ENCODE measurements around the gene ARID1B.

The ARID1B gene

GRCh38 chr6:156872903-156873302, 95.7 kb downstream of the ARID1B start:
- Histone ChIP-seq H3K9ac (ENCODE audit: low read depth, low read length) (no peak overlapping the region), H3K9me3 (ENCODE audit: control insufficient read depth, insufficient read depth, low read length) (no peaks in the 10 kb centered on the region), H3K36me3 (ENCODE audit: insufficient read depth, low read length) (no peaks in the 10 kb centered on the region), H3K4me1 (ENCODE audit: insufficient read depth, low read length) (peaks cover 24% of the 10 kb centered on the region)

- H3K9ac ChIP-seq (ENCODE audit: low read depth, low read length), result no peak overlapping the region
- H3K9me3 ChIP-seq (ENCODE audit: control insufficient read depth, insufficient read depth, low read length), result no peaks in the 10 kb centered on the region
- no peaks in the 10 kb centered on the region for H3K36me3 ChIP-seq (ENCODE audit: insufficient read depth, low read length)
- H3K4me1 ChIP-seq (ENCODE audit: insufficient read depth, low read length), result peaks cover 17% of the 10 kb centered on the region
These were observed 96.6 kb downstream of the ARID1B start for GRCh38 chr6:156873654-156874380.

GRCh38 chr6:156875062-156875461, 97.9 kb downstream of the ARID1B start:
- Histone ChIP-seq H3K36me3 (ENCODE audit: insufficient read depth, low read length) (no peaks in the 10 kb centered on the region), H3K9me3 (ENCODE audit: control insufficient read depth, insufficient read depth, low read length) (no peaks in the 10 kb centered on the region), H3K4me1 (ENCODE audit: insufficient read depth, low read length) (peaks cover 10% of the 10 kb centered on the region), H3K9ac (ENCODE audit: low read depth, low read length) (no peak overlapping the region)

- H3K36me3 ChIP-seq (ENCODE audit: insufficient read depth, low read length), result no peaks in the 10 kb centered on the region
These were observed 99.1 kb downstream of the ARID1B start for GRCh38 chr6:156876302-156876701.

GRCh38 chr6:156877126-156877863, 100.1 kb downstream of the ARID1B start:
- H3K36me3 ChIP-seq (ENCODE audit: insufficient read depth, low read length), result no peaks in the 10 kb centered on the region
- peaks cover 9% of the 10 kb centered on the region; the same call in 1 of the 2 replicates for H3K4me1 ChIP-seq (ENCODE audit: insufficient read depth, low read length)
- no peak overlapping the region for H3K9ac ChIP-seq (ENCODE audit: low read depth, low read length)

More at GRCh38 chr6:156876302-156876701, 99.1 kb downstream of the ARID1B start:
- peaks cover 6% of the 10 kb centered on the region; the same call in 1 of the 2 replicates for H3K4me1 ChIP-seq (ENCODE audit: insufficient read depth, low read length)
- no peaks in the 10 kb centered on the region for H3K9me3 ChIP-seq (ENCODE audit: control insufficient read depth, insufficient read depth, low read length)
- H3K9ac ChIP-seq (ENCODE audit: low read depth, low read length), result no peak overlapping the region

GRCh38 chr6:156878681-156879080, 101.5 kb downstream of the ARID1B start:
- Histone ChIP-seq H3K9ac (ENCODE audit: low read depth, low read length) (no peak overlapping the region), H3K36me3 (ENCODE audit: insufficient read depth, low read length) (no peaks in the 10 kb centered on the region), H3K9me3 (ENCODE audit: control insufficient read depth, insufficient read depth, low read length) (no peaks in the 10 kb centered on the region), H3K4me1 (ENCODE audit: insufficient read depth, low read length) (peaks cover 9% of the 10 kb centered on the region; the same call in 1 of the 2 replicates)

More at GRCh38 chr6:156877126-156877863, 100.1 kb downstream of the ARID1B start:
- no peaks in the 10 kb centered on the region for H3K9me3 ChIP-seq (ENCODE audit: control insufficient read depth, insufficient read depth, low read length)

GRCh38 chr6:156879186-156879585, 102.0 kb downstream of the ARID1B start:
- Histone ChIP-seq H3K4me1 (ENCODE audit: insufficient read depth, low read length) (peaks cover 9% of the 10 kb centered on the region; the same call in 1 of the 2 replicates), H3K9ac (ENCODE audit: low read depth, low read length) (no peak overlapping the region), H3K9me3 (ENCODE audit: control insufficient read depth, insufficient read depth, low read length) (no peaks in the 10 kb centered on the region), H3K36me3 (ENCODE audit: insufficient read depth, low read length) (no peaks in the 10 kb centered on the region)

GRCh38 chr6:156879591-156879990, 102.4 kb downstream of the ARID1B start:
- no peak overlapping the region for H3K9ac ChIP-seq (ENCODE audit: low read depth, low read length)
- H3K36me3 ChIP-seq (ENCODE audit: insufficient read depth, low read length), result no peaks in the 10 kb centered on the region
- no peaks in the 10 kb centered on the region for H3K9me3 ChIP-seq (ENCODE audit: control insufficient read depth, insufficient read depth, low read length)
- H3K4me1 ChIP-seq (ENCODE audit: insufficient read depth, low read length), result peaks cover 9% of the 10 kb centered on the region; the same call in 1 of the 2 replicates

- Histone ChIP-seq H3K36me3 (ENCODE audit: insufficient read depth, low read length) (no peaks in the 10 kb centered on the region), H3K9me3 (ENCODE audit: control insufficient read depth, insufficient read depth, low read length) (no peaks in the 10 kb centered on the region), H3K4me1 (ENCODE audit: insufficient read depth, low read length) (peaks cover 9% of the 10 kb centered on the region; the same call in 1 of the 2 replicates), H3K9ac (ENCODE audit: low read depth, low read length) (no peak overlapping the region)
These were observed 103.7 kb downstream of the ARID1B start for GRCh38 chr6:156880913-156881312.

- Histone ChIP-seq H3K36me3 (ENCODE audit: insufficient read depth, low read length) (no peaks in the 10 kb centered on the region), H3K9me3 (ENCODE audit: control insufficient read depth, insufficient read depth, low read length) (no peaks in the 10 kb centered on the region), H3K9ac (ENCODE audit: low read depth, low read length) (no peak overlapping the region), H3K4me1 (ENCODE audit: insufficient read depth, low read length) (peaks cover 9% of the 10 kb centered on the region; the same call in 1 of the 2 replicates)
These were observed 104.8 kb downstream of the ARID1B start for GRCh38 chr6:156881687-156882629.

GRCh38 chr6:156883497-156884252, 106.5 kb downstream of the ARID1B start:
- Histone ChIP-seq H3K9me3 (ENCODE audit: control insufficient read depth, insufficient read depth, low read length) (no peaks in the 10 kb centered on the region), H3K4me1 (ENCODE audit: insufficient read depth, low read length) (peaks cover 20% of the 10 kb centered on the region; the same call in 1 of the 2 replicates), H3K9ac (ENCODE audit: low read depth, low read length) (no peak overlapping the region), H3K36me3 (ENCODE audit: insufficient read depth, low read length) (no peaks in the 10 kb centered on the region)

GRCh38 chr6:156884306-156884705, 107.1 kb downstream of the ARID1B start:
- Histone ChIP-seq H3K9me3 (ENCODE audit: control insufficient read depth, insufficient read depth, low read length) (no peaks in the 10 kb centered on the region), H3K36me3 (ENCODE audit: insufficient read depth, low read length) (no peaks in the 10 kb centered on the region)

GRCh38 chr6:156885562-156885961, 108.4 kb downstream of the ARID1B start:
- H3K9me3 ChIP-seq (ENCODE audit: control insufficient read depth, insufficient read depth, low read length), result no peaks in the 10 kb centered on the region
- H3K9ac ChIP-seq (ENCODE audit: low read depth, low read length), result no peak overlapping the region
- H3K4me1 ChIP-seq (ENCODE audit: insufficient read depth, low read length), result peaks cover 22% of the 10 kb centered on the region; the same call in 1 of the 2 replicates
- no peaks in the 10 kb centered on the region for H3K36me3 ChIP-seq (ENCODE audit: insufficient read depth, low read length)

More at GRCh38 chr6:156884306-156884705, 107.1 kb downstream of the ARID1B start:
- Histone ChIP-seq H3K9ac (ENCODE audit: low read depth, low read length) (no peak overlapping the region), H3K4me1 (ENCODE audit: insufficient read depth, low read length) (peaks cover 23% of the 10 kb centered on the region; the same call in 1 of the 2 replicates)
